Keratinocyte (primary cell): Measurements from ENCODE around the gene MTX3. TPM values are rescaled to one million over a fixed set of nuclear protein-coding genes. Genes with fewer than 3 reads are reported as not detected.

Experiments
- DNase-seq: peaks from one replicate; pipeline ENCODE4 v3.0.0-alpha.2; 2011; ENCODE audit warnings: low read depth, missing footprints, low spot score
- FAIRE-seq: peaks from 2 replicates; lab custom pipeline; 2011; peaks lifted over from hg19 to GRCh38; lab: Jason Lieb, UNC
- H2AFZ ChIP-seq: 2 replicates; pipeline ENCODE4 v1.6.0; 2012; ENCODE audit warnings: low read length, control low read depth, inconsistent platforms; ENCODE audit not compliant: control insufficient read depth
- H3K27ac ChIP-seq: 2 replicates; pipeline ENCODE4 v1.5.1; 2011; ENCODE audit warnings: low read length; ENCODE audit not compliant: control insufficient read depth, insufficient read depth
- H3K27me3 ChIP-seq: 3 replicates; pipeline ENCODE4 v1.6.0; 2011; ENCODE audit warnings: low read length; ENCODE audit not compliant: control insufficient read depth, insufficient read depth; ENCODE audit errors: extremely low read depth
- H3K36me3 ChIP-seq, 2 experiments: 2 replicates in 1 of 2; 3 replicates in 1 of 2; pipeline ENCODE4 v1.5.1; 2011; ENCODE audit warnings: low read length in 2 of 2, mild to moderate bottlenecking in 1 of 2; ENCODE audit not compliant: control insufficient read depth in 2 of 2, insufficient read depth in 2 of 2; ENCODE audit errors: extremely low read depth in 1 of 2
- H3K4me1 ChIP-seq: 3 replicates; pipeline ENCODE4 v1.5.1; 2011; ENCODE audit warnings: low read length; ENCODE audit not compliant: control insufficient read depth, insufficient read depth; ENCODE audit errors: extremely low read depth
- H3K4me2 ChIP-seq: 3 replicates; pipeline ENCODE4 v1.6.0; 2011; ENCODE audit warnings: low read depth, low read length; ENCODE audit not compliant: control insufficient read depth, insufficient read depth; ENCODE audit errors: extremely low read depth
- H3K4me3 ChIP-seq, 3 experiments: fragments of 200-600 bp in 1 of 3; sonication (generic) in 1 of 3; 2 replicates in 2 of 3; 3 replicates in 1 of 3; pipeline ENCODE4 v1.5.1; 2011 to 2016; ENCODE audit warnings: low read length in 3 of 3, mild to moderate bottlenecking in 3 of 3, control low read depth in 2 of 3, inconsistent platforms in 1 of 3, low read depth in 1 of 3, mixed read lengths in 1 of 3, mixed run types in 1 of 3, moderate library complexity in 1 of 3; ENCODE audit not compliant: control insufficient read depth in 2 of 3, insufficient read depth in 2 of 3; ENCODE audit errors: extremely low read depth in 1 of 3
- H3K79me2 ChIP-seq: 2 replicates; pipeline ENCODE4 v1.6.0; 2012; ENCODE audit warnings: low read length; ENCODE audit not compliant: control insufficient read depth, insufficient read depth
- H3K9ac ChIP-seq: 3 replicates; pipeline ENCODE4 v1.6.0; 2011; ENCODE audit warnings: low read length; ENCODE audit not compliant: control insufficient read depth, insufficient read depth; ENCODE audit errors: extremely low read depth
- H3K9me1 ChIP-seq: 3 replicates; pipeline ENCODE4 v1.6.0; 2011; ENCODE audit warnings: low read length; ENCODE audit not compliant: control insufficient read depth, insufficient read depth; ENCODE audit errors: extremely low read depth
- H3K9me3 ChIP-seq: 2 replicates; pipeline ENCODE4 v1.5.1; 2012; ENCODE audit warnings: low read depth, low read length; ENCODE audit not compliant: control insufficient read depth
- H4K20me1 ChIP-seq: 3 replicates; pipeline ENCODE4 v1.6.0; 2011; ENCODE audit warnings: low read length; ENCODE audit not compliant: control insufficient read depth, insufficient read depth; ENCODE audit errors: extremely low read depth
- CTCF ChIP-seq, 3 experiments: IDR thresholded peaks in 1 of 3; conservative IDR thresholded peaks in 1 of 3; optimal IDR thresholded peaks in 1 of 3; 2 replicates in 2 of 3; 3 replicates in 1 of 3; pipeline versions ENCODE3 to v1.5.1; 2011; ENCODE audit warnings: low read length in 3 of 3, mild to moderate bottlenecking in 3 of 3, moderate library complexity in 2 of 3, control low read depth in 1 of 3, inconsistent platforms in 1 of 3; ENCODE audit not compliant: insufficient read depth in 2 of 3; ENCODE audit errors: extremely low read depth in 1 of 3
- EZH2 ChIP-seq: IDR thresholded peaks from one replicate; pipeline ENCODE4 v1.6.1; 2012; ENCODE audit warnings: inconsistent platforms, mild to moderate bottlenecking, low read length, moderate library complexity
- dilution Hi-C: fragments of 300-500 bp; cut with MboI; formaldehyde crosslinking; loops from one replicate; pipeline ENCODE4 v1.7.0; 2020; ENCODE audit warnings: low sequenced_read_pairs; ENCODE audit not compliant: extremely low pct_ligation_motif_present
- polyA plus RNA-seq, 5 experiments: library from polyadenylated mRNA; depleted of rRNA in 3 of 5; stranded (reverse) in 3 of 5; stranded (forward) in 1 of 5; unstranded in 1 of 5; fragments of >200 nt; gene quantifications; 1 replicate in 1 of 5; 2 replicates in 3 of 5; 3 replicates in 1 of 5; pipeline versions ENCODE4 v1.2.1 to v1.2.3, GENCODE V29; 2011 to 2012; ENCODE audit warnings: missing spikeins in 2 of 5, low read depth in 1 of 5, low replicate concordance in 1 of 5

The MTX3 gene
- polyA plus RNA-seq, 1 donor (not counting 4 experiments of a cell fraction or from before 2014, with no cell fraction given), result 14.3 TPM

GRCh38 chr5:79985288-79985687 is 5.8 kb downstream of the MTX3 start:
- dilution Hi-C loops, result no loop called here

GRCh38 chr5:79984363-79984762 is 6.7 kb downstream of the MTX3 start:
- no peak overlapping the region for H3K4me3 ChIP-seq
- H3K79me2 ChIP-seq, result no peaks in the 10 kb centered on the region
- H3K27me3 ChIP-seq, result no peaks in the 10 kb centered on the region
- no peaks in the 10 kb centered on the region for H3K9me1 ChIP-seq
- H3K4me1 ChIP-seq, result no peaks in the 10 kb centered on the region
- H3K9me3 ChIP-seq, result no peaks in the 10 kb centered on the region
- no peak overlapping the region for H3K4me2 ChIP-seq
- H3K27ac ChIP-seq, result no peak overlapping the region
- no peak for FAIRE-seq
- no peaks in the 10 kb centered on the region for H4K20me1 ChIP-seq
- TF ChIP-seq EZH2 (no peak), CTCF (optimal IDR thresholded peaks at IDR 0.05 in 1 of 3, IDR thresholded peaks at IDR 0.05 in 1 of 3, conservative IDR thresholded peaks at IDR 0.05 in 1 of 3; ENCODE audit: extremely low read depth in 1 of 3, insufficient read depth in 2 of 3, low read length in 3 of 3) (no peak)
- no peak overlapping the region for H2AFZ ChIP-seq
- dilution Hi-C loops, result no loop called here
- no peak for DNase-seq
- no peak overlapping the region for H3K9ac ChIP-seq
- H3K36me3 ChIP-seq, result peaks cover 6 to 11% of the 10 kb centered on the region in 2 experiments

More at GRCh38 chr5:79985288-79985687, 5.8 kb downstream of the MTX3 start:
- no peak overlapping the region for H3K9ac ChIP-seq
- TF ChIP-seq EZH2 (no peak), CTCF (optimal IDR thresholded peaks at IDR 0.05 in 1 of 3, IDR thresholded peaks at IDR 0.05 in 1 of 3, conservative IDR thresholded peaks at IDR 0.05 in 1 of 3; ENCODE audit: extremely low read depth in 1 of 3, insufficient read depth in 2 of 3, low read length in 3 of 3) (no peak)
- peaks cover 4 to 11% of the 10 kb centered on the region in 2 experiments for H3K36me3 ChIP-seq
- H3K79me2 ChIP-seq, result peaks cover 3% of the 10 kb centered on the region
- DNase-seq (no peak), FAIRE-seq (no peak)
- no peaks in the 10 kb centered on the region for H4K20me1 ChIP-seq
- no peak overlapping the region for H3K4me2 ChIP-seq
- peaks cover 4% of the 10 kb centered on the region for H3K4me1 ChIP-seq
- H3K9me3 ChIP-seq, result no peaks in the 10 kb centered on the region
- no peak overlapping the region for H3K4me3 ChIP-seq
- H3K9me1 ChIP-seq, result no peaks in the 10 kb centered on the region
- no peak overlapping the region for H3K27ac ChIP-seq
- H3K27me3 ChIP-seq, result no peaks in the 10 kb centered on the region
- H2AFZ ChIP-seq, result no peak overlapping the region
